HL-60/S4 (cell line): ENCODE measurements around the gene SLC9C2.
"Not testable (repeated sequence)": the region's sequence is repeated elsewhere in the genome, so short reads cannot be mapped to it uniquely, and the experiment has no call there.

ENCODE experiments used
- in situ Hi-C: fragments of 300-500 bp; cut with MboI; formaldehyde crosslinking; loops from 2 replicates; pipeline ENCODE4 v1.14.3; 2022; ENCODE audit warnings: low sequenced_read_pairs

Gene SLC9C2

GRCh38 chr1:173489929-173490328, 112.9 kb downstream of the SLC9C2 start:
- in situ Hi-C loops: no loop called here

GRCh38 chr1:173489149-173489600, 113.7 kb downstream of the SLC9C2 start:
- in situ Hi-C loops: no loop called here

- in situ Hi-C loops: no loop called here
These were observed 114.9 kb downstream of the SLC9C2 start for GRCh38 chr1:173488001-173488400.

- in situ Hi-C loops: no loop called here
These were observed 117.5 kb downstream of the SLC9C2 start for GRCh38 chr1:173485401-173485800.

GRCh38 chr1:173484276-173484675, 118.6 kb downstream of the SLC9C2 start:
- in situ Hi-C loops: no loop called here

GRCh38 chr1:173482683-173483082, 120.2 kb downstream of the SLC9C2 start:
- in situ Hi-C loops: no loop called here

- in situ Hi-C loops: no loop called here
These were observed 121.6 kb downstream of the SLC9C2 start for GRCh38 chr1:173481195-173481772.

GRCh38 chr1:173479649-173480048, 123.2 kb downstream of the SLC9C2 start:
- in situ Hi-C loops: no loop called here

- in situ Hi-C loops: no loop called here
These were observed 124.7 kb downstream of the SLC9C2 start for GRCh38 chr1:173478094-173478674.

- in situ Hi-C loops: no loop called here
These were observed 125.4 kb downstream of the SLC9C2 start, which contains the start of gene PRDX6 for GRCh38 chr1:173477286-173478093. TSS of gene PRDX6 (plus strand) at chr1:173477335. CDS start at chr1:173477398, 63 bp downstream.

- in situ Hi-C loops: no loop called here
These were observed 126.1 kb downstream of the SLC9C2 start for GRCh38 chr1:173476665-173477285.

- in situ Hi-C loops: no loop called here
These were observed 126.6 kb downstream of the SLC9C2 start for GRCh38 chr1:173476197-173476664.

- in situ Hi-C loops: no loop called here
These were observed 127.2 kb downstream of the SLC9C2 start for GRCh38 chr1:173475564-173476196.

GRCh38 chr1:173474780-173475421, 128.0 kb downstream of the SLC9C2 start:
- in situ Hi-C loops: not testable (repeated sequence)

- in situ Hi-C loops: no loop called here
These were observed 128.6 kb downstream of the SLC9C2 start for GRCh38 chr1:173474097-173474779.

GRCh38 chr1:173473599-173474011, 129.3 kb downstream of the SLC9C2 start:
- in situ Hi-C loops: no loop called here

- in situ Hi-C loops: no loop called here
These were observed 132.3 kb downstream of the SLC9C2 start for GRCh38 chr1:173470608-173471007.

GRCh38 chr1:173469656-173470055, 133.2 kb downstream of the SLC9C2 start:
- in situ Hi-C loops: no loop called here

- in situ Hi-C loops: no loop called here
These were observed 135.4 kb downstream of the SLC9C2 start for GRCh38 chr1:173467426-173467825.

- in situ Hi-C loops: not testable (repeated sequence)
These were observed 138.7 kb downstream of the SLC9C2 start for GRCh38 chr1:173464185-173464584.
